ENCODE results near the gene MVB12B. TPM values are rescaled to one million over a fixed set of nuclear protein-coding genes. Genes with fewer than 3 reads are reported as not detected.

The MVB12B gene
- total RNA-seq, 1 donor from 2014 or later = 12.8 TPM

GRCh38 chr9:126482361-126483044, 155.9 kb downstream of the MVB12B start:
- no peak overlapping the region for H3K27ac ChIP-seq (ENCODE audit: low read depth, low read length)
- H3K79me2 ChIP-seq (ENCODE audit: insufficient read depth, low read length) = no peaks in the 10 kb centered on the region
- FAIRE-seq = no peak
- Mint-ChIP-seq H3K36me3 (ENCODE audit: low read depth, unreplicated experiment) (peaks cover 10% of the 10 kb centered on the region), H3K4me3 (ENCODE audit: unreplicated experiment) (no peak overlapping the region), H3K27ac (ENCODE audit: unreplicated experiment) (no peak overlapping the region), H3K9me3 (ENCODE audit: unreplicated experiment) (no peaks in the 10 kb centered on the region), H3K27me3 (ENCODE audit: low read depth, unreplicated experiment) (peaks cover 33% of the 10 kb centered on the region), H3K4me1 (ENCODE audit: low read depth, unreplicated experiment) (no peaks in the 10 kb centered on the region)
- no peaks in the 10 kb centered on the region for H3K27me3 ChIP-seq (ENCODE audit: insufficient read depth, low read length)
- H4K20me1 ChIP-seq (ENCODE audit: insufficient read depth, low read length) = no peaks in the 10 kb centered on the region
- peak overlapping the region; percentile 17 for H3K9ac ChIP-seq (ENCODE audit: low read length)
- H3K4me3 ChIP-seq (ENCODE audit: insufficient read depth, low read depth, low read length) = peak overlapping the region; percentile 38
- TF ChIP-seq EZH2 (IDR thresholded peaks at IDR 0.05; ENCODE audit: insufficient read depth, low read length) (no peak), CTCF (IDR thresholded peaks at IDR 0.05; ENCODE audit: insufficient read depth, low read depth, low read length) (no peak)
- peaks cover 2% of the 10 kb centered on the region for H3K36me3 ChIP-seq (ENCODE audit: insufficient read depth, low read length)
- H3K4me1 ChIP-seq (ENCODE audit: insufficient read depth, low read length) = peaks cover 14% of the 10 kb centered on the region
- H3K9me3 ChIP-seq (ENCODE audit: insufficient read depth, low read depth, low read length) = no peaks in the 10 kb centered on the region
- H3K4me2 ChIP-seq (ENCODE audit: low read length) = peak overlapping the region; percentile 82
- peak; percentile 83 for DNase-seq (ENCODE audit: low read depth)
- peak overlapping the region; percentile 68 for H2AFZ ChIP-seq (ENCODE audit: low read depth, low read length)

- FAIRE-seq (no peak), DNase-seq (ENCODE audit: low read depth) (no peak)
- H3K4me2 ChIP-seq (ENCODE audit: low read length) = no peak overlapping the region
- TF ChIP-seq EZH2 (IDR thresholded peaks at IDR 0.05; ENCODE audit: insufficient read depth, low read length) (no peak), CTCF (IDR thresholded peaks at IDR 0.05; ENCODE audit: insufficient read depth, low read depth, low read length) (no peak)
- no peaks in the 10 kb centered on the region for H3K4me1 Mint-ChIP-seq (ENCODE audit: low read depth, unreplicated experiment)
- peaks cover 2% of the 10 kb centered on the region for H3K36me3 ChIP-seq (ENCODE audit: insufficient read depth, low read length)
- H3K27ac ChIP-seq (ENCODE audit: low read depth, low read length) = no peak overlapping the region
- peaks cover 33% of the 10 kb centered on the region for H3K27me3 Mint-ChIP-seq (ENCODE audit: low read depth, unreplicated experiment)
- peaks cover 7% of the 10 kb centered on the region for H3K36me3 Mint-ChIP-seq (ENCODE audit: low read depth, unreplicated experiment)
- H3K9me3 Mint-ChIP-seq (ENCODE audit: unreplicated experiment) = no peaks in the 10 kb centered on the region
- H3K79me2 ChIP-seq (ENCODE audit: insufficient read depth, low read length) = no peaks in the 10 kb centered on the region
- H3K4me3 ChIP-seq (ENCODE audit: insufficient read depth, low read depth, low read length) = no peak overlapping the region
- no peak overlapping the region for H2AFZ ChIP-seq (ENCODE audit: low read depth, low read length)
- no peak overlapping the region for H3K9ac ChIP-seq (ENCODE audit: low read length)
- H3K27ac Mint-ChIP-seq (ENCODE audit: unreplicated experiment) = no peak overlapping the region
- no peaks in the 10 kb centered on the region for H3K9me3 ChIP-seq (ENCODE audit: insufficient read depth, low read depth, low read length)
- no peaks in the 10 kb centered on the region for H3K27me3 ChIP-seq (ENCODE audit: insufficient read depth, low read length)
- no peak overlapping the region for H3K4me3 Mint-ChIP-seq (ENCODE audit: unreplicated experiment)
- no peaks in the 10 kb centered on the region for H4K20me1 ChIP-seq (ENCODE audit: insufficient read depth, low read length)
- peaks cover 14% of the 10 kb centered on the region for H3K4me1 ChIP-seq (ENCODE audit: insufficient read depth, low read length)
Measured at GRCh38 chr9:126483468-126484073, 156.9 kb downstream of the MVB12B start.

GRCh38 chr9:126485662-126486061, 159.0 kb downstream of the MVB12B start:
- no peak overlapping the region for H3K4me3 ChIP-seq (ENCODE audit: insufficient read depth, low read depth, low read length)
- H3K27ac ChIP-seq (ENCODE audit: low read depth, low read length) = no peak overlapping the region
- H3K9ac ChIP-seq (ENCODE audit: low read length) = no peak overlapping the region
- Mint-ChIP-seq H3K27me3 (ENCODE audit: low read depth, unreplicated experiment) (peaks cover 23% of the 10 kb centered on the region), H3K4me1 (ENCODE audit: low read depth, unreplicated experiment) (no peaks in the 10 kb centered on the region), H3K36me3 (ENCODE audit: low read depth, unreplicated experiment) (peaks cover 7% of the 10 kb centered on the region), H3K27ac (ENCODE audit: unreplicated experiment) (no peak overlapping the region), H3K9me3 (ENCODE audit: unreplicated experiment) (no peaks in the 10 kb centered on the region), H3K4me3 (ENCODE audit: unreplicated experiment) (no peak overlapping the region)
- peaks cover 2% of the 10 kb centered on the region for H3K36me3 ChIP-seq (ENCODE audit: insufficient read depth, low read length)
- FAIRE-seq (no peak), DNase-seq (ENCODE audit: low read depth) (no peak)
- no peaks in the 10 kb centered on the region for H3K79me2 ChIP-seq (ENCODE audit: insufficient read depth, low read length)
- no peaks in the 10 kb centered on the region for H4K20me1 ChIP-seq (ENCODE audit: insufficient read depth, low read length)
- TF ChIP-seq CTCF (IDR thresholded peaks at IDR 0.05; ENCODE audit: insufficient read depth, low read depth, low read length) = no peak
- no peak overlapping the region for H2AFZ ChIP-seq (ENCODE audit: low read depth, low read length)
- no peaks in the 10 kb centered on the region for H3K27me3 ChIP-seq (ENCODE audit: insufficient read depth, low read length)
- H3K4me2 ChIP-seq (ENCODE audit: low read length) = no peak overlapping the region
- peaks cover 14% of the 10 kb centered on the region for H3K4me1 ChIP-seq (ENCODE audit: insufficient read depth, low read length)
- H3K9me3 ChIP-seq (ENCODE audit: insufficient read depth, low read depth, low read length) = no peaks in the 10 kb centered on the region

Measured in astrocyte (in vitro differentiated cells and primary cell).